HepG2 (cell line): ENCODE results near the gene CDS1. TPM values are rescaled to one million over a fixed set of nuclear protein-coding genes. Genes with fewer than 3 reads are reported as not detected.

ENCODE experiments used
- ATAC-seq: fragments of 200-7000 bp; cut with Tn5 transposase; 3 replicates; pipeline ENCODE4 v1.9.1; 2020; ENCODE audit warnings: mild to moderate bottlenecking, moderate library complexity
- BruUV-seq: library from RNA; stranded (reverse); fragments of 400-500 nt; replicated peaks from 2 replicates; lab custom pipeline; 2021; lab: Mats Ljungman, UMichigan
- CTCF ChIA-PET: fragments of 300-600 bp; formaldehyde crosslinking; extraction: SDS; loops from one replicate; lab custom pipeline; 2021; ENCODE audit warnings: low total read pairs, inconsistent platforms, low intra/inter-chr PET ratio; lab: Yijun Ruan, JAX
- POLR2A ChIA-PET: fragments of 350-600 bp; sonication (Branson Sonifier 250); formaldehyde crosslinking; loops from one replicate; lab custom pipeline; 2020; ENCODE audit warnings: antibody characterized with exemption, inconsistent platforms; lab: Yijun Ruan, JAX
- DNase-seq: peaks from one replicate; pipeline ENCODE4 v3.0.0-alpha.2; 2015; ENCODE audit warnings: low spot score
- FAIRE-seq: peaks from 3 replicates; lab custom pipeline; 2011; peaks lifted over from hg19 to GRCh38; lab: Jason Lieb, UNC
- H2AFZ ChIP-seq: one replicate; pipeline ENCODE4 v1.6.1; 2011; ENCODE audit warnings: low read length, inconsistent platforms
- H3K27ac ChIP-seq: fragments of 300-600 bp; 3 replicates; pipeline ENCODE4 v1.8.0; 2011; ENCODE audit warnings: mixed run types, mild to moderate bottlenecking, mixed read lengths, low read length, inconsistent platforms; ENCODE audit not compliant: insufficient read depth; ENCODE audit errors: extremely low read length
- H3K27me3 ChIP-seq, 2 experiments: fragments of 200-600 bp in 1 of 2; 2 replicates in 1 of 2; 3 replicates in 1 of 2; pipeline versions ENCODE4 v1.6.0 to v1.8.0; 2011; ENCODE audit warnings: low read length in 2 of 2, mild to moderate bottlenecking in 2 of 2, moderate library complexity in 2 of 2, inconsistent platforms in 1 of 2; ENCODE audit not compliant: insufficient read depth in 2 of 2, control insufficient read depth in 1 of 2
- H3K36me3 ChIP-seq, 2 experiments: fragments of 200-600 bp in 1 of 2; replicated peaks in 1 of 2; 2 replicates in 1 of 2; 3 replicates in 1 of 2; pipeline versions ENCODE4 v1.5.1 to v1.8.0; 2011; ENCODE audit warnings: low read length in 2 of 2, inconsistent platforms in 1 of 2; ENCODE audit not compliant: insufficient read depth in 2 of 2, control insufficient read depth in 1 of 2
- H3K4me1 ChIP-seq: 2 replicates; pipeline ENCODE4 v1.5.1; 2012; ENCODE audit warnings: low read length, inconsistent platforms; ENCODE audit not compliant: insufficient read depth
- H3K4me2 ChIP-seq: 2 replicates; pipeline ENCODE4 v1.6.0; 2011; ENCODE audit warnings: low read depth, low read length, inconsistent platforms
- H3K4me3 ChIP-seq, 3 experiments: fragments of 200-600 bp in 1 of 3; sonication (generic), shearing (Covaris generic) in 1 of 3; replicated peaks in 1 of 3; 2 replicates each; pipeline ENCODE4 v1.5.1; 2011 to 2016; ENCODE audit warnings: low read length in 3 of 3, inconsistent platforms in 2 of 3, low read depth in 2 of 3, mild to moderate bottlenecking in 2 of 3, control low read depth in 1 of 3, mixed read lengths in 1 of 3; ENCODE audit not compliant: insufficient read depth in 1 of 3
- H3K79me2 ChIP-seq: one replicate; pipeline ENCODE4 v1.6.1; 2011; ENCODE audit warnings: low read length, inconsistent platforms; ENCODE audit not compliant: insufficient read depth
- H3K9ac ChIP-seq: 2 replicates; pipeline ENCODE4 v1.6.0; 2011; ENCODE audit warnings: mild to moderate bottlenecking, low read depth, low read length, inconsistent platforms; ENCODE audit not compliant: insufficient read depth
- H3K9me3 ChIP-seq: 2 replicates; pipeline ENCODE4 v1.5.1; 2012; ENCODE audit warnings: mild to moderate bottlenecking, low read length
- H4K20me1 ChIP-seq: 2 replicates; pipeline ENCODE4 v1.6.0; 2011; ENCODE audit warnings: inconsistent platforms, mild to moderate bottlenecking, low read length, moderate library complexity; ENCODE audit not compliant: insufficient read depth
- CEBPB ChIP-seq: IDR thresholded peaks from 2 replicates; pipeline ENCODE4 v1.6.1; 2011; ENCODE audit warnings: low read depth, low read length, improper control_type of control experiment, borderline replicate concordance
- CEBPG ChIP-seq: IDR thresholded peaks from 2 replicates; pipeline ENCODE4 v1.6.1; 2016
- ERF ChIP-seq: IDR thresholded peaks from 2 replicates; pipeline ENCODE4 v1.6.1; 2018; ENCODE audit warnings: missing biosample characterization, missing genetic modification reagents
- SIN3B ChIP-seq: fragments of 150-350 bp; IDR thresholded peaks from 2 replicates; pipeline ENCODE4 v1.6.1; 2014; ENCODE audit warnings: low read length
- ZNF441 ChIP-seq: sonication (generic); formaldehyde crosslinking; IDR thresholded peaks from 2 replicates; pipeline ENCODE4 v1.7.0; 2021; ENCODE audit warnings: missing genetic modification reagents, borderline replicate concordance
- ZNF878 ChIP-seq: sonication (generic); formaldehyde crosslinking; IDR thresholded peaks from 2 replicates; pipeline ENCODE4 v1.8.1; 2023; ENCODE audit warnings: mild to moderate bottlenecking, missing genetic modification reagents, moderate library complexity
- WGBS: methylation state at CpG from one replicate; pipeline ENCODE4 v1.1.6; 2017; ENCODE audit warnings: low lambda C conversion rate; 5-methylcytosine and 5-hydroxymethylcytosine counted together
- in situ Hi-C: cut with HindIII; loops from 2 replicates; pipeline ENCODE4 v1.10.0; 2017; ENCODE audit warnings: low pct_unique_long_range_greater_than_20kb; ENCODE audit not compliant: extremely low pct_ligation_motif_present
- intact Hi-C: fragments of 100-400 bp; cut with micrococcal nuclease; formaldehyde crosslinking; loops from one replicate; pipeline ENCODE4 v1.10.0; 2022; ENCODE audit not compliant: unreplicated experiment
- polyA plus RNA-seq, 8 experiments: library from polyadenylated mRNA; depleted of rRNA in 3 of 8; stranded (reverse) in 7 of 8; unstranded in 1 of 8; fragments of >200 nt; fragmentation: Illumina TruSeq in 4 of 8; extraction: Trizol in 4 of 8; gene quantifications; 2 replicates each; pipeline versions ENCODE4 v1.2.1 to v1.2.3, GENCODE V29; 2011 to 2016; ENCODE audit warnings: low read depth in 4 of 8, missing spikeins in 1 of 8, mixed read lengths in 1 of 8; ENCODE audit not compliant: insufficient read depth in 1 of 8
- small RNA-seq, 3 experiments: library from RNA; depleted of rRNA; stranded (forward); fragments of <200 nt; gene quantifications; one replicate each; pipeline ENCODE3, GENCODE V24; 2012; ENCODE audit warnings: low read depth in 2 of 3, low replicate concordance in 1 of 3; ENCODE audit not compliant: insufficient read length in 3 of 3, insufficient read depth in 2 of 3
- total RNA-seq, 5 experiments: library from RNA; depleted of rRNA; stranded (reverse); fragments of >200 nt; fragmentation: Illumina TruSeq; extraction: Trizol; gene quantifications; 2 replicates each; pipeline ENCODE4 v1.2.3, GENCODE V29; 2016; ENCODE audit warnings: low read depth in 1 of 5

CDS1 gene
- total and polyA plus RNA-seq, 2 of the 13 experiments (the other 11 are each of a cell fraction or from before 2014, with no cell fraction given) = 2.1 to 3.2 TPM

GRCh38 chr4:84699001-84699671 lies 116.2 kb downstream of the CDS1 start:
- no peak for TF ChIP-seq ZNF878
- no peak for TF ChIP-seq SIN3B
- TF ChIP-seq ZNF441 (CRISPR knock-in tag) = no peak
- TF ChIP-seq ERF = no peak
- TF ChIP-seq CEBPG (CRISPR knock-in tag) = peak; percentile 44; the same call in 1 of the 2 replicates
- TF ChIP-seq CEBPB = peak; percentile 77; the same call in 1 of the 2 replicates
- TF ChIP-seq, all 625 proteins: peak for 2
- intact Hi-C loops = no loop called here
- POLR2A ChIA-PET = no interaction called here

More at GRCh38 chr4:84699001-84699671, 116.2 kb downstream of the CDS1 start:
- no peaks in the 10 kb centered on the region for H3K79me2 ChIP-seq
- H3K27me3 ChIP-seq = no peaks in the 10 kb centered on the region
- H3K4me3 ChIP-seq = no peak overlapping the region
- H3K36me3 ChIP-seq = peaks cover 10 to 49% of the 10 kb centered on the region in 2 experiments; a peak in 4 of 5 replicates
- no peak overlapping the region for H3K27ac ChIP-seq
- no TSS peak for BruUV-seq
- peaks cover 7% of the 10 kb centered on the region; the same call in 1 of the 2 replicates for H3K4me1 ChIP-seq
- CTCF ChIA-PET = no interaction called here
- peak; percentile 42 for FAIRE-seq
- no peak for ATAC-seq
- 92% methylated on average over 6 of the region's 6 CpGs for WGBS
- no peaks in the 10 kb centered on the region for H3K9me3 ChIP-seq
- in situ Hi-C loops = no loop called here
- no peaks in the 10 kb centered on the region for H4K20me1 ChIP-seq
- no peak overlapping the region for H3K4me2 ChIP-seq
- DNase-seq = no peak
- H2AFZ ChIP-seq = no peak overlapping the region
- no peak overlapping the region for H3K9ac ChIP-seq

Small RNA genes within 50 kb of the gene (small RNA-seq; reads per million reads assigned to genes)
- 0.10 to 1.9 (median 0.65) reads per million in 3 experiments for gene RN7SL552P
- 0 reads per million in 3 experiments for gene RPL3P13

Other genes with a start within 250 kb of the CDS1 start
- gene NKX6-1, start 83.8 kb upstream of the CDS1 start, total RNA-seq (2016; rRNA removed; fragmentation: Illumina TruSeq; extraction: Trizol) = not detected in 2 replicates
- not detected in 2 replicates for gene NKX6-1, start 83.8 kb upstream of the CDS1 start, polyA plus RNA-seq (2011; rRNA removed)